Panc1 (cell line): Measurements from ENCODE around the gene ARHGAP25.

ENCODE experiments used
- TCF7L2 ChIP-seq: IDR thresholded peaks from 2 replicates; pipeline ENCODE4 v1.6.1; 2011; ENCODE audit warnings: mild to moderate bottlenecking, low read depth, low read length, inconsistent platforms
- TF ChIP-seq, protein P1 (sequence below): fragments of 450-650 bp; IDR thresholded peaks from 2 replicates; pipeline ENCODE4 v1.5.1; 2017; ENCODE audit warnings: mild to moderate bottlenecking

DNA sequence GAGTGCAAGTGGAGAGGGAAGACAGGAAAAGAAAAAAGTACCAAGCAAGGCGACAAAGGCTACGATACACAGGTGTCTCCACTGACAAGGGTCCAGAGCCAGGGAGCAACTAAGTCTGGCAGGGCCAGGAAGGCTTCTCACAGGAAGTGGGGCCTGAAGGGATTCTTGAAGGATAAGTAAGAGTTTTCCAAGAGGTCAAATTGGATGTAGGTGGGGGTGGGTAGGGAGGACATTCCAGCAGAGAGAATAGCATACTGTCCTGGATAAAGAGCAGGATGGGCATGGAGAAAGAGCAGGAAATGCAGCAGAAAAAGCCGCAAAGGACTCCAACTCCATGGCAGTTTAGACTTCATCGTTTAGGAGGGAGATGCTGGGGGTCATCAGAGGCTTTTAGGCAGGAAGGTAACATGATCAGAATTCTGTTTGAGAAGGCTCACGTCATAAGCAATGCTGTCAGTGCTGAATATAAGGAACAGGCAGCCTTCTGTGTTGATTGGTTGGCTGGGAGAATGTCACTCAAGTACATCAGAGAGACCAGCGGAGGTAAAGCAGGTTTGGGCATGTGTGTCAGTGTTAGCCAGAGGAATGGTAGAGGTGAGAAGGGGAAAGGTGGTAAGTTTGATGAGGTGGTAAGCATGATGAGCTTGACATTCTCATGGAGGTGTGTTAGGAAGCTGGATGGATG lies 35.1 kb downstream of the ARHGAP25 start:
- TF ChIP-seq, protein P1, sequence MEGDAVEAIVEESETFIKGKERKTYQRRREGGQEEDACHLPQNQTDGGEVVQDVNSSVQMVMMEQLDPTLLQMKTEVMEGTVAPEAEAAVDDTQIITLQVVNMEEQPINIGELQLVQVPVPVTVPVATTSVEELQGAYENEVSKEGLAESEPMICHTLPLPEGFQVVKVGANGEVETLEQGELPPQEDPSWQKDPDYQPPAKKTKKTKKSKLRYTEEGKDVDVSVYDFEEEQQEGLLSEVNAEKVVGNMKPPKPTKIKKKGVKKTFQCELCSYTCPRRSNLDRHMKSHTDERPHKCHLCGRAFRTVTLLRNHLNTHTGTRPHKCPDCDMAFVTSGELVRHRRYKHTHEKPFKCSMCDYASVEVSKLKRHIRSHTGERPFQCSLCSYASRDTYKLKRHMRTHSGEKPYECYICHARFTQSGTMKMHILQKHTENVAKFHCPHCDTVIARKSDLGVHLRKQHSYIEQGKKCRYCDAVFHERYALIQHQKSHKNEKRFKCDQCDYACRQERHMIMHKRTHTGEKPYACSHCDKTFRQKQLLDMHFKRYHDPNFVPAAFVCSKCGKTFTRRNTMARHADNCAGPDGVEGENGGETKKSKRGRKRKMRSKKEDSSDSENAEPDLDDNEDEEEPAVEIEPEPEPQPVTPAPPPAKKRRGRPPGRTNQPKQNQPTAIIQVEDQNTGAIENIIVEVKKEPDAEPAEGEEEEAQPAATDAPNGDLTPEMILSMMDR: no peak
- TF ChIP-seq TCF7L2: no peak
